NT2/D1 (cell line): ENCODE data around the gene BEND7.

Source experiments
- SUZ12 ChIP-seq: IDR thresholded peaks from 2 replicates; pipeline ENCODE4 v1.6.1; 2011; ENCODE audit not compliant: insufficient read length, insufficient read depth; ENCODE audit errors: extremely low read depth
- YY1 ChIP-seq: IDR thresholded peaks from 2 replicates; pipeline ENCODE4 v1.6.1; 2011; ENCODE audit not compliant: insufficient read length, insufficient read depth
- ZNF274 ChIP-seq: IDR thresholded peaks from 2 replicates; pipeline ENCODE4 v1.6.1; 2011; ENCODE audit warnings: mild to moderate bottlenecking, low read depth, low read length

- TF ChIP-seq SUZ12, result no peak
- no peak for TF ChIP-seq YY1
- TF ChIP-seq ZNF274, result no peak
These were observed 129.6 kb downstream of the BEND7 start for GRCh38 chr10:13399236-13399635.
